GM21737 (cell line): ENCODE data around the gene SEC11C.

Source experiments
- ATAC-seq: cut with Tn5 transposase; IDR thresholded peaks from one replicate; pipeline ENCODE4 v1.9.1; 2021; ENCODE audit warnings: mild to moderate bottlenecking, moderate library complexity; ENCODE audit not compliant: unreplicated experiment

The SEC11C gene

GRCh38 chr18:59144483-59144882 lies 4.8 kb downstream of the SEC11C start:
- no peak for ATAC-seq

GRCh38 chr18:59145055-59145454 lies 5.4 kb downstream of the SEC11C start:
- no peak for ATAC-seq

GRCh38 chr18:59148192-59148591 lies 8.5 kb downstream of the SEC11C start:
- no peak for ATAC-seq

GRCh38 chr18:59149007-59149406 lies 9.3 kb downstream of the SEC11C start:
- ATAC-seq, result no peak

GRCh38 chr18:59149416-59149815 lies 9.7 kb downstream of the SEC11C start:
- ATAC-seq, result no peak

GRCh38 chr18:59150236-59150635 lies 10.6 kb downstream of the SEC11C start:
- ATAC-seq, result no peak

- ATAC-seq, result no peak
These were observed 15.5 kb downstream of the SEC11C start for GRCh38 chr18:59155153-59155552.

GRCh38 chr18:59156316-59156715 lies 16.6 kb downstream of the SEC11C start:
- ATAC-seq, result no peak

- ATAC-seq, result no peak
These were observed 19.6 kb downstream of the SEC11C start for GRCh38 chr18:59159265-59159664.

- ATAC-seq, result no peak
These were observed 20.3 kb downstream of the SEC11C start for GRCh38 chr18:59159986-59160385.

GRCh38 chr18:59172664-59173249 lies 33.1 kb downstream of the SEC11C start:
- no peak for ATAC-seq

GRCh38 chr18:59177485-59177884 lies 37.8 kb downstream of the SEC11C start:
- ATAC-seq, result no peak

- no peak for ATAC-seq
These were observed 40.6 kb downstream of the SEC11C start for GRCh38 chr18:59180150-59180845.

GRCh38 chr18:59182673-59183072 lies 43.0 kb downstream of the SEC11C start:
- ATAC-seq, result no peak

GRCh38 chr18:59189008-59189407 lies 49.3 kb downstream of the SEC11C start:
- no peak for ATAC-seq

GRCh38 chr18:59189746-59190145 lies 50.1 kb downstream of the SEC11C start:
- ATAC-seq, result no peak

GRCh38 chr18:59196161-59196725 lies 56.6 kb downstream of the SEC11C start:
- no peak for ATAC-seq

GRCh38 chr18:59197636-59198035 lies 58.0 kb downstream of the SEC11C start:
- no peak for ATAC-seq

- ATAC-seq, result no peak
These were observed 58.5 kb downstream of the SEC11C start for GRCh38 chr18:59198215-59198614.

- ATAC-seq, result no peak
These were observed 61.1 kb downstream of the SEC11C start for GRCh38 chr18:59200787-59201186.

GRCh38 chr18:59202258-59202820 lies 62.7 kb downstream of the SEC11C start:
- ATAC-seq, result no peak

- no peak for ATAC-seq
These were observed 67.8 kb downstream of the SEC11C start for GRCh38 chr18:59207506-59207905.
